Liver (tissue), 9 donors: ENCODE data around the gene TSPYL2. TPM values are rescaled to one million over a fixed set of nuclear protein-coding genes. Genes with fewer than 3 reads are reported as not detected.

Experiments used
- DNase-seq: peaks from one replicate; pipeline ENCODE4 v3.0.0-alpha.2; 2017; ENCODE audit warnings: low spot score
- H3K27ac ChIP-seq, 2 donors: one replicate each; pipeline ENCODE4 v1.7.0; 2013; ENCODE audit warnings: inconsistent platforms in 2 of 2, low read length in 2 of 2, control low read depth in 1 of 2, low read depth in 1 of 2, mild to moderate bottlenecking in 1 of 2
- H3K27me3 ChIP-seq, 4 donors: one replicate each; pipeline versions ENCODE4 v1.6.1 to v1.7.0; 2013; ENCODE audit warnings: low read length in 3 of 4, inconsistent platforms in 1 of 4, mild to moderate bottlenecking in 1 of 4, moderate library complexity in 1 of 4; ENCODE audit not compliant: control insufficient read depth in 4 of 4, insufficient read depth in 4 of 4
- H3K36me3 ChIP-seq, 4 donors: one replicate each; pipeline versions ENCODE4 v1.6.1 to v1.7.0; 2013; ENCODE audit warnings: low read length in 3 of 4, mild to moderate bottlenecking in 3 of 4, low read depth in 1 of 4, moderate library complexity in 1 of 4; ENCODE audit not compliant: control insufficient read depth in 4 of 4, insufficient read depth in 3 of 4
- H3K4me1 ChIP-seq, 4 donors: one replicate each; pipeline versions ENCODE4 v1.6.1 to v1.7.0; 2013; ENCODE audit warnings: low read length in 3 of 4, mild to moderate bottlenecking in 3 of 4, moderate library complexity in 1 of 4; ENCODE audit not compliant: control insufficient read depth in 4 of 4, insufficient read depth in 4 of 4
- H3K4me3 ChIP-seq, 3 donors: one replicate each; pipeline versions ENCODE4 v1.6.1 to v1.7.0; 2013; ENCODE audit warnings: low read length in 3 of 3, control low read depth in 1 of 3, low read depth in 1 of 3, mild to moderate bottlenecking in 1 of 3
- H3K9ac ChIP-seq, 2 donors: one replicate each; pipeline ENCODE4 v1.7.0; 2013; ENCODE audit warnings: low read length in 2 of 2, mild to moderate bottlenecking in 2 of 2, moderate library complexity in 2 of 2, control low read depth in 1 of 2, low read depth in 1 of 2
- H3K9me3 ChIP-seq, 4 donors: one replicate each; pipeline versions ENCODE4 v1.6.1 to v1.7.0; 2013; ENCODE audit warnings: low read length in 3 of 4; ENCODE audit not compliant: control insufficient read depth in 4 of 4
- EGR1 ChIP-seq, 2 donors: IDR thresholded peaks; 2 replicates each; pipeline ENCODE4 v1.6.1; 2016 to 2018; ENCODE audit warnings: antibody characterized with exemption in 2 of 2, low read depth in 2 of 2
- FOXA1 ChIP-seq: IDR thresholded peaks from 2 replicates; pipeline ENCODE4 v1.6.1; 2016; ENCODE audit warnings: antibody characterized with exemption
- FOXA2 ChIP-seq: IDR thresholded peaks from 2 replicates; pipeline ENCODE4 v1.6.1; 2016; ENCODE audit warnings: antibody characterized with exemption
- GABPA ChIP-seq, 2 donors: IDR thresholded peaks in 1 of 2; conservative IDR thresholded peaks in 1 of 2; 2 replicates each; pipeline ENCODE4 v1.6.1; 2016; ENCODE audit warnings: antibody characterized with exemption in 2 of 2, mild to moderate bottlenecking in 1 of 2, moderate library complexity in 1 of 2
- HNF4A ChIP-seq, 2 donors: conservative IDR thresholded peaks; 2 replicates each; pipeline ENCODE4 v1.6.1; 2016; ENCODE audit warnings: antibody characterized with exemption in 2 of 2, mild to moderate bottlenecking in 2 of 2
- HNF4G ChIP-seq: IDR thresholded peaks from 2 replicates; pipeline ENCODE4 v1.6.1; 2016; ENCODE audit warnings: antibody characterized with exemption
- JUND ChIP-seq, 2 donors: IDR thresholded peaks; 2 replicates each; pipeline ENCODE4 v1.6.1; 2016; ENCODE audit warnings: antibody characterized with exemption in 2 of 2
- NR2F2 ChIP-seq: IDR thresholded peaks from 2 replicates; pipeline ENCODE4 v1.6.1; 2016; ENCODE audit warnings: antibody characterized with exemption
- RAD21 ChIP-seq, 2 donors: IDR thresholded peaks; 2 replicates each; pipeline ENCODE4 v1.6.1; 2016; ENCODE audit warnings: antibody characterized with exemption in 2 of 2, mild to moderate bottlenecking in 2 of 2
- RXRA ChIP-seq, 2 donors: IDR thresholded peaks; 2 replicates each; pipeline ENCODE4 v1.6.1; 2017 to 2018; ENCODE audit warnings: antibody characterized with exemption in 2 of 2, mild to moderate bottlenecking in 1 of 2
- SP1 ChIP-seq: IDR thresholded peaks from 2 replicates; pipeline ENCODE4 v1.6.1; 2018; ENCODE audit warnings: antibody characterized with exemption, mild to moderate bottlenecking
- TAF1 ChIP-seq: conservative IDR thresholded peaks from 2 replicates; pipeline ENCODE4 v1.6.1; 2016; ENCODE audit warnings: antibody characterized with exemption, mild to moderate bottlenecking
- YY1 ChIP-seq: IDR thresholded peaks from 2 replicates; pipeline ENCODE4 v1.6.1; 2016; ENCODE audit warnings: antibody characterized with exemption, mild to moderate bottlenecking
- WGBS: extraction: QIAGEN DNeasy Blood & Tissue Kit; methylation state at CpG from one replicate; pipeline ENCODE4 v1.1.7; 2013; 5-methylcytosine and 5-hydroxymethylcytosine counted together
- polyA plus RNA-seq, 2 donors: library from polyadenylated mRNA; stranded (reverse) in 1 of 2; unstranded in 1 of 2; fragments of 200-250 nt in 1 of 2; fragments of >200 nt in 1 of 2; fragmentation: Nextera tagmentation in 1 of 2; extraction: Ambion mirVana in 1 of 2; gene quantifications; one replicate each; pipeline versions ENCODE4 v1.2.1 to v1.2.3, GENCODE V29; 2013 to 2015
- total RNA-seq, 2 donors: library from RNA; depleted of rRNA; stranded (reverse); fragments of >200 nt; gene quantifications; one replicate each; pipeline ENCODE4 v1.2.3, GENCODE V29; 2014
- TF ChIP-seq, protein P1 (sequence below): IDR thresholded peaks from 2 replicates; pipeline ENCODE4 v1.6.1; 2016; ENCODE audit warnings: antibody characterized with exemption
- TF ChIP-seq, protein P2 (sequence below): fragments of 150-350 bp; IDR thresholded peaks from 2 replicates; pipeline ENCODE4 v1.5.1; 2017; ENCODE audit warnings: improper control_type of control experiment, low read depth, low read length; ENCODE audit not compliant: missing input control
- TF ChIP-seq, protein P3 (sequence below): IDR thresholded peaks from 2 replicates; pipeline ENCODE4 v1.6.1; 2016; ENCODE audit warnings: antibody characterized with exemption, mild to moderate bottlenecking
- TF ChIP-seq, protein P4 (sequence below): IDR thresholded peaks from 2 replicates; pipeline ENCODE4 v1.6.1; 2016; ENCODE audit warnings: antibody characterized with exemption
- TF ChIP-seq, protein P5 (sequence below): IDR thresholded peaks from 2 replicates; pipeline ENCODE4 v1.6.1; 2016; ENCODE audit warnings: antibody characterized with exemption
- donor health status: healthy.
- donor health status: healthy.
- donor health status: healthy.
- donor health status: healthy.
- donor health status: healthy.

Gene TSPYL2
- total and polyA plus RNA-seq, 4 donors: 2.5 to 8.0 (median 4.8) TPM

DNA sequence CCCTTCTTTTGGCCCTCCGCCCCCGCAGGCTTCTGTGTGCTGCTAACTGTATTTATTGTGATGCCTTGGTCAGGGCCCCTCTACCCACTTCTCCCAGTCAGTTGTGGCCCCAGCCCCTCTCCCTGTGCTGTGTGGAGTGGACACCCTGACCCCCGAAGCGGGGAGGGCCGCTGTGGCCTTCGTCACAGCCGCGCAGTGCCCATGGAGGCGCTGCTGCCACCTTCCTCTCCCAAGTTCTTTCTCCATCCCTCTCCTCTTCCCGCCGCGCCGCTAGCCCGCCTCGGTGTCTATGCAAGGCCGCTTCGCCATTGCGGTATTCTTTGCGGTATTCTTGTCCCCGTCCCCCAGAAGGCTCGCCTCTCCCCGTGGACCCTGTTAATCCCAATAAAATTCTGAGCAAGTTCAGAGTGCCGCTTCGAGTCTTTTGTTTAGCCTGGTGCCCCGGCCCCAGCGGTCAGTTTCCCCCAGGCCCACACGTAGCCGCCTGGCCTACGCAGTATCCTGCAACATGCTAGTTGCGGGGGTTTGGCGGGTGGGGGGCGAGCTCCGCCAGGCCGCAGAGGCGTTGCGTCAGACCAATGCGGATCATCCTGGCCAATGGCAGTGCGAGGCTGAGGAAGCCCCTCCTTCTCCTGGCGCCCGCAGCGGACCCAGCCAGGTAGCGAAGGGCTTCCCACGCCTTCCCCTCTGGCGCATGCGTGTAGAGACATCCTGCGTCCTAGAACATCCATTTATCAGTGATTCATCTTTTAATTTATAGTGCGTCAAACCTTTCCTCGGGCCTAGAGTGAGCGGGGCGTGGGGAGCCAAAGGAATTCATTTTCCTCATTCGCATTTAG lies 6.2 kb downstream of the TSPYL2 start:
- H3K9me3 ChIP-seq: no peaks in the 10 kb centered on the region
- peaks cover 2 to 37% (median 12%) of the 10 kb centered on the region in 4 donors for H3K4me1 ChIP-seq
- TF ChIP-seq RAD21 (IDR thresholded peaks at IDR 0.05) (no peak), SP1 (no peak), EGR1 (IDR thresholded peaks at IDR 0.05; ENCODE audit: low read depth in 2 of 2) (no peak), YY1 (no peak), HNF4G (no peak), FOXA2 (no peak), HNF4A (conservative IDR thresholded peaks at IDR 0.05) (no peak), FOXA1 (no peak), NR2F2 (no peak), GABPA (IDR thresholded peaks at IDR 0.05 in 1 of 2, conservative IDR thresholded peaks at IDR 0.05 in 1 of 2) (no peak), TAF1 (no peak), JUND (IDR thresholded peaks at IDR 0.05) (no peak), RXRA (IDR thresholded peaks at IDR 0.05) (no peak)
- TF ChIP-seq, protein P1, sequence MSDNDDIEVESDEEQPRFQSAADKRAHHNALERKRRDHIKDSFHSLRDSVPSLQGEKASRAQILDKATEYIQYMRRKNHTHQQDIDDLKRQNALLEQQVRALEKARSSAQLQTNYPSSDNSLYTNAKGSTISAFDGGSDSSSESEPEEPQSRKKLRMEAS: no peak
- TF ChIP-seq, protein P2, sequence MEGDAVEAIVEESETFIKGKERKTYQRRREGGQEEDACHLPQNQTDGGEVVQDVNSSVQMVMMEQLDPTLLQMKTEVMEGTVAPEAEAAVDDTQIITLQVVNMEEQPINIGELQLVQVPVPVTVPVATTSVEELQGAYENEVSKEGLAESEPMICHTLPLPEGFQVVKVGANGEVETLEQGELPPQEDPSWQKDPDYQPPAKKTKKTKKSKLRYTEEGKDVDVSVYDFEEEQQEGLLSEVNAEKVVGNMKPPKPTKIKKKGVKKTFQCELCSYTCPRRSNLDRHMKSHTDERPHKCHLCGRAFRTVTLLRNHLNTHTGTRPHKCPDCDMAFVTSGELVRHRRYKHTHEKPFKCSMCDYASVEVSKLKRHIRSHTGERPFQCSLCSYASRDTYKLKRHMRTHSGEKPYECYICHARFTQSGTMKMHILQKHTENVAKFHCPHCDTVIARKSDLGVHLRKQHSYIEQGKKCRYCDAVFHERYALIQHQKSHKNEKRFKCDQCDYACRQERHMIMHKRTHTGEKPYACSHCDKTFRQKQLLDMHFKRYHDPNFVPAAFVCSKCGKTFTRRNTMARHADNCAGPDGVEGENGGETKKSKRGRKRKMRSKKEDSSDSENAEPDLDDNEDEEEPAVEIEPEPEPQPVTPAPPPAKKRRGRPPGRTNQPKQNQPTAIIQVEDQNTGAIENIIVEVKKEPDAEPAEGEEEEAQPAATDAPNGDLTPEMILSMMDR: no peak
- TF ChIP-seq, protein P3, sequence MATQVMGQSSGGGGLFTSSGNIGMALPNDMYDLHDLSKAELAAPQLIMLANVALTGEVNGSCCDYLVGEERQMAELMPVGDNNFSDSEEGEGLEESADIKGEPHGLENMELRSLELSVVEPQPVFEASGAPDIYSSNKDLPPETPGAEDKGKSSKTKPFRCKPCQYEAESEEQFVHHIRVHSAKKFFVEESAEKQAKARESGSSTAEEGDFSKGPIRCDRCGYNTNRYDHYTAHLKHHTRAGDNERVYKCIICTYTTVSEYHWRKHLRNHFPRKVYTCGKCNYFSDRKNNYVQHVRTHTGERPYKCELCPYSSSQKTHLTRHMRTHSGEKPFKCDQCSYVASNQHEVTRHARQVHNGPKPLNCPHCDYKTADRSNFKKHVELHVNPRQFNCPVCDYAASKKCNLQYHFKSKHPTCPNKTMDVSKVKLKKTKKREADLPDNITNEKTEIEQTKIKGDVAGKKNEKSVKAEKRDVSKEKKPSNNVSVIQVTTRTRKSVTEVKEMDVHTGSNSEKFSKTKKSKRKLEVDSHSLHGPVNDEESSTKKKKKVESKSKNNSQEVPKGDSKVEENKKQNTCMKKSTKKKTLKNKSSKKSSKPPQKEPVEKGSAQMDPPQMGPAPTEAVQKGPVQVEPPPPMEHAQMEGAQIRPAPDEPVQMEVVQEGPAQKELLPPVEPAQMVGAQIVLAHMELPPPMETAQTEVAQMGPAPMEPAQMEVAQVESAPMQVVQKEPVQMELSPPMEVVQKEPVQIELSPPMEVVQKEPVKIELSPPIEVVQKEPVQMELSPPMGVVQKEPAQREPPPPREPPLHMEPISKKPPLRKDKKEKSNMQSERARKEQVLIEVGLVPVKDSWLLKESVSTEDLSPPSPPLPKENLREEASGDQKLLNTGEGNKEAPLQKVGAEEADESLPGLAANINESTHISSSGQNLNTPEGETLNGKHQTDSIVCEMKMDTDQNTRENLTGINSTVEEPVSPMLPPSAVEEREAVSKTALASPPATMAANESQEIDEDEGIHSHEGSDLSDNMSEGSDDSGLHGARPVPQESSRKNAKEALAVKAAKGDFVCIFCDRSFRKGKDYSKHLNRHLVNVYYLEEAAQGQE: no peak
- TF ChIP-seq, protein P4, sequence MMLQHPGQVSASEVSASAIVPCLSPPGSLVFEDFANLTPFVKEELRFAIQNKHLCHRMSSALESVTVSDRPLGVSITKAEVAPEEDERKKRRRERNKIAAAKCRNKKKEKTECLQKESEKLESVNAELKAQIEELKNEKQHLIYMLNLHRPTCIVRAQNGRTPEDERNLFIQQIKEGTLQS: no peak
- TF ChIP-seq, protein P5, sequence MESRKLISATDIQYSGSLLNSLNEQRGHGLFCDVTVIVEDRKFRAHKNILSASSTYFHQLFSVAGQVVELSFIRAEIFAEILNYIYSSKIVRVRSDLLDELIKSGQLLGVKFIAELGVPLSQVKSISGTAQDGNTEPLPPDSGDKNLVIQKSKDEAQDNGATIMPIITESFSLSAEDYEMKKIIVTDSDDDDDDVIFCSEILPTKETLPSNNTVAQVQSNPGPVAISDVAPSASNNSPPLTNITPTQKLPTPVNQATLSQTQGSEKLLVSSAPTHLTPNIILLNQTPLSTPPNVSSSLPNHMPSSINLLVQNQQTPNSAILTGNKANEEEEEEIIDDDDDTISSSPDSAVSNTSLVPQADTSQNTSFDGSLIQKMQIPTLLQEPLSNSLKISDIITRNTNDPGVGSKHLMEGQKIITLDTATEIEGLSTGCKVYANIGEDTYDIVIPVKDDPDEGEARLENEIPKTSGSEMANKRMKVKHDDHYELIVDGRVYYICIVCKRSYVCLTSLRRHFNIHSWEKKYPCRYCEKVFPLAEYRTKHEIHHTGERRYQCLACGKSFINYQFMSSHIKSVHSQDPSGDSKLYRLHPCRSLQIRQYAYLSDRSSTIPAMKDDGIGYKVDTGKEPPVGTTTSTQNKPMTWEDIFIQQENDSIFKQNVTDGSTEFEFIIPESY: no peak
- H3K4me3 ChIP-seq: peak overlapping the region in 2 of 3 donors; percentile 36 to 63
- H3K27me3 ChIP-seq: no peaks in the 10 kb centered on the region
- peak overlapping the region; percentile 48 to 74 for H3K27ac ChIP-seq
- H3K9ac ChIP-seq: peak overlapping the region in 1 of 2 donors; percentile 92
- peaks cover 3 to 9% (median 5%) of the 10 kb centered on the region in 4 donors for H3K36me3 ChIP-seq
- peak; percentile 52 for DNase-seq
- WGBS: 22% methylated on average over 45 of the region's 51 CpGs
